HG03460 (cell line): Measurements from ENCODE around the gene POLE.

ENCODE experiments used
- ATAC-seq: cut with Tn5 transposase; IDR thresholded peaks from one replicate; pipeline ENCODE4 v1.9.1; 2021; ENCODE audit not compliant: unreplicated experiment

The POLE gene

DNA sequence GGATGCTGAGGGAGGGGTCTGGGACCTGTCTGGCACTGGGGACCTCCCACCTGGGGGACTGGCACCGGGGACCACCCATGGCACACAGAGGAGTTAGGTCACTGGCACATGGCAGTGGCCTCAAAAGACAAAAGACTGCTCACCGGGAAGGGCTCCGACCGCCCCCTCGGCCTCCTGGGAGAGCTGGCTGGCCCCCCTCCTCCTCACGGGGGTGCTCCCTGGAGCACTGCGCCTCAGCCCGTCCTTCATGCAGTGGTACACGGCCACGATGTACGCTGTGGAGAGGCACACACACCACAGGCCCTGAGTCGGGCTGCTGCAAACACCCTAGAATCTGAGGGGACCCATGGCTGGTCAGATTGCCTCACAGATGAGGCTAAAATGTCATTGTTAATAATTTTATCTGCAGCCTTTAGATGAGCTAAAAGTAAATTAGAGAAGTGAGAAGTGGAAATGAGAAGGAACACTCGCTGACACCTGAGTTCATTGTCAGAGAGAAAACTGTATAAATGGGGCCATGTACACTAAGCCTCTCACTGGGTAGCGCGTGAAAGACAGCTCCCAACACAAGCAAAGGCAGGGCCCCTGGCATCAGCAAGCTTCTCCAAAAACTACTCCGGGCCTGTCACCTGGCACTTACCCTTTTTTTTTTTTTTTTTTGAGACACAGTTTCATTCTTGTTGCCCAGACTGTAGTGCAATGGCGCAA is 54.5 kb downstream of the POLE start:
- no peak for ATAC-seq

GRCh38 chr12:132631666-132632065 is 55.5 kb downstream of the POLE start:
- ATAC-seq, result no peak

- no peak for ATAC-seq
Measured at GRCh38 chr12:132630672-132631071, 56.5 kb downstream of the POLE start.

DNA sequence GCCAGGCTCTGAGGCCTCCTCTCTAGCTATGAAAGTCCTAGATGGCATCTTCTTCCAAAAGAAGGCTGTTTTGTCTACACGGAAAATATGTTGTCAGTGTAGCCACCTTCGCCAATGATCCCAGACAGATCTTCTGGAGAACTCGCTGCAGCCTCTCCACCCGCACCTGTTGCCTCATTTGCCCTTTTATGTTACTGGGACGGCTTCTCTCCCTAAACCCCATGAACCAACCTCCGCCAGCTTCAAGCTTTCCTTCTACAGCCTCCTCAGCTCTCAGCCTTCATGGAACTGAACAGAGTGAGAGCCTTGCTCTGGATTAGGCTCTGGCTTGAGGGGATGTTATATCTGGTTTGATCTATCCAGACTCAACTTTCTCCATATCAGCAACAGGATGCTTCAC is 57.8 kb downstream of the POLE start:
- ATAC-seq, result no peak

DNA sequence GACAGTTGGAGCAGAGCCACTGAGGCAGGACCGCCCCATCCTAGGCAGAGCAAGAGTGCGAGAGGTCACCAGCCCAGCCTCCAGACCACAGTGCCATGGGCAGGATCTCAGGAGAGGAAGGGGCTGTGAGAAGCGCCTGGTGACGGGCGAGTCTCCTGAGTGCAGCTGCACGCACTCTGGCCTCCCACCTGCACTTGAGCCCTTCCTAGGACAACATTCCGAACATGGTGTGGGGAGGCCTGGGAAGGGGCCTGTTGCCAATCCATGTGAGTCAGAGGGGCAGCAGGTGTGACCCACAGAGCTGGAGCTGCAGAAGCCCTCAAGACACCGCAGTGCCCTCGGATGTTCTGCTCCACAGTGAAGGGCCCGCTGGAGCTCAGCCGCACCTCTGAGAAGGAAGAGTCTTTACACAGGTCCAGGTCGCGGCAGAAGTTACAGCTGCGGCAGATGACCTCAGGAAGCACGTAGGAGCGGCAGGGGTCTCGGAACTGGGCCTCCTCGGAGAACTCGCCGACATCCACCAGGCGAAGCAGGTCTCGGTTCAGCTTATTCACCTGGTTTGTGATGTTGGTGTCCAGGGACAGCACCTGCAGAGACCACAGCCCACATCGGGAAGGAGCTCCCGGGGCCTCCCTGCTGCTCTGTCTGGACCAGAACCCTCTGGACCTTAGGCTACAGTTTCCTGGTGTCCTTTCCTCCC is 61.3 kb downstream of the POLE start:
- ATAC-seq, result no peak

- ATAC-seq, result no peak
Measured at GRCh38 chr12:132624910-132625630, 62.1 kb downstream of the POLE start.

GRCh38 chr12:132624186-132624855 is 62.8 kb downstream of the POLE start:
- ATAC-seq, result no peak

DNA sequence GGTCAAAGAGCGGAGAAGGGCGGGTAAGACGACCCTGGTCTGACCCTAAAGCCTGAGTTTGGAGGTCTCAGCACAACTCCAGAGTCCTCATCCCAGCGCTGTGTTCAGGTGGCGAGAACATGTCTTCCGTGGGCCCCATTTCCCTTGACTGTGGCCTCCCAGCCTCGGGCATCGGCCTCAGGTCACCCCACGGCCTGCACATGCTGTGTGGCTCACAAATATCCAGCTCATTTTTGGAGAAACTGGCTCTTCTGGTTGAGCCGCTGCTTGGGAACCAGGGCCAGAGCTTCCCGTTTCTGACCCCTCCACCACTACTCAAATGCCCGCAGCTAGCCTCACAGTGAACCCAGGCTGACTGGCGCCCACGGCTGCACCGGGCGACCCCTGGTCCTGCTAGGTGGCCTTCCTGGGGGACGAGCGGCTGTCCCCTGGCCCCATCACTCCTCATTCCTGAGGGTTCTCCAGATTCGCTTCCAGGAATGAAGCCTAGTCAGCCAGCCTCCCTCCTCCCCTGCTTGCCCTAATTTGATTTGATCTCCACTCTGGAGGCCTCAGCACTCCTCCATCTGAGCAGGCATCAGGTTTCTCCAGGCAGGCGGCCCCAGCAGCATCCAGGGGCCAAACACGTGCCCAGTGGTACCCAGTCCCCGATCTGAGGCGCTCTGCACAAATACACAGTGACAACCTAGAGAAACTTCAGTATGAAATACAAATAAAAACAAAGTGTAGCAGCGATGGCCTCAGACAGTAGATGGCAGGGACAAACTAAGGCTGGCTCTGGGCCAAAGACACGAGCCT is 63.9 kb downstream of the POLE start:
- no peak for ATAC-seq

DNA sequence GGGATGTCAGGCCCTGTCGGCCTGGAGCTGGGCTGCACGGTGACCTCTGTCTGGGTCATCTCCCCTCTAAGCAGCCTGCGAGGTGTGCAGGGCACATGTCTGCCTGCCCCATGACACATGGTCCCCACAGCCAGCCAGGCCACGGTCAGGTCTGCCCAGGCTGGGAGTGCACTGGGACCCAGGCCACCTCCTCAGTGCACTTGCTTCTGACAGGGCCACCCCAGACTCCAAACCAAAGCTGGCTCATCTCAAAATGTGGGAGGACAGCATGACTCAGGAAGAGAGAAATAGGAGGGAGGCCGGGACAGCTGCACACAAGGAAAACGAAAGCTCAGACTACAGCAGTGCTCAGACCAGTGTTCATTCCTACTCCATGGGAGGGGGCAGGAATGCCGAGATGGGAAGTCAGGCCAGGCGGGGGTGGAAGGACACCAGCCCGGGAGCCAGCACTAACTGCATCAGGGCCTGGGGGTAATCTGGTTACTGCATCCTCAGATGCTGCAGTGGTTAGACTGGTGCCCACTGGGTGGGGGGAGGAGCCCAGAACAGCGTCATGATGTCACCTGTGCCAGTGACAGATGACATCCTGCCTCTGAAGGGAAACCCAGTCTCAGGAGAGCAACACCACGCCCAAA is 64.6 kb downstream of the POLE start:
- ATAC-seq, result no peak

GRCh38 chr12:132621657-132622435 is 65.3 kb downstream of the POLE start:
- ATAC-seq, result no peak

- ATAC-seq, result no peak
Measured at GRCh38 chr12:132620899-132621656, 66.1 kb downstream of the POLE start.

GRCh38 chr12:132620113-132620898 is 66.8 kb downstream of the POLE start:
- no peak for ATAC-seq

DNA sequence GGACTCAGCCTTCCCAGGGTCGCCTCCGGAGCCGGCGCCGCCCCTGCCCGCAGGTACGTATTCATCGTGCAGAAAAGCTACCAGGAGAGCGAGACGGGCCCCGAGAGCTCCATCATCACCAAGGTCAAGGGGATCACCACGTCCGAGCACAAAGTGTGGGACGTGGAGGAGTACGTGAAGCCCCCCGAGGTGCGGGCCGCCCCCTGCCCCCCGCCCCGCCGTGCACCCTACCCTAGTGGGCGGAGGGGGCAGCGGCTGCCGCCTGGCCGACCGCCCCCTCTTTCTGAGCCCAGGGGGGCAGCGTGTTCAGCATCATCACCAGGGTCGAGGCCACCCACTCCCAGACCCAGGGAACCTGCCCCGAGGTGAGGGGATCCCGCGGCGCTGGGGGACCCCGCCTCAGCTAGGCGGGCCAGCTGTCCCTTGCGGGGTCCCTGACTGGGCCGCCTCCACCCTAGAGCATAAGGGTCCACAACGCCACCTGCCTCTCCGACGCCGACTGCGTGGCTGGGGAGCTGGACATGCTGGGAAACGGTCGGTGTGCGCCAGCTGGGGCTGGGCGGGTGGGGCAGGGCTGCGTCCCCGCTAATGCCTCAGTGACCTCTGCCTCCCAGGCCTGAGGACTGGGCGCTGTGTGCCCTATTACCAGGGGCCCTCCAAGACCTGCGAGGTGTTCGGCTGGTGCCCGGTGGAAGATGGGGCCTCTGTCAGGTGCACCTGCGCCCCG is 67.6 kb downstream of the POLE start:
- ATAC-seq, result no peak

DNA sequence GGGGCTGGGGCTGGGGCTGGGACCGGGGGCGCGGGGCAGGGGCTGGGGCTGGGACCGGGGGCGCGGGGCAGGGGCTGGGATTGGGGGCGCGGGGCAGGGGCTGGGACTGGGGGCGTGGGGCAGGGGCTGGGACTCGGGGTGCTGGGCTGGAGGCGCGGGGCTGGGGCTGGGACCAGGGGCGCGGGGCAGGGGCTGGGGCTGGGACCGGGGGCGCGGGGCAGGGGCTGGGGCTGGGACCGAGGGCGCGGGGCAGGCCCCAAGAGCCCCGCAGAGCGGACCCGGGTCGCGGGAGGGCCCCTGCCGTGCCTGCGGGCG is 68.1 kb downstream of the POLE start:
- no peak for ATAC-seq

- ATAC-seq, result no peak
Measured at GRCh38 chr12:132618683-132619043, 68.5 kb downstream of the POLE start, which contains the start of gene P2RX2. Gene P2RX2, plus strand, starts transcription at chr12:132618776. Its CDS starts 41 bp downstream, at chr12:132618817.

GRCh38 chr12:132617822-132618682 is 69.1 kb downstream of the POLE start:
- no peak for ATAC-seq
